Ascending aorta (tissue), 2 donors: ENCODE data around the gene S100A14. TPM values are rescaled to one million over a fixed set of nuclear protein-coding genes. Genes with fewer than 3 reads are reported as not detected.

ENCODE experiments used
- DNase-seq, 2 donors: peaks; one replicate each; pipeline ENCODE4 v3.0.0-alpha.2; 2019; ENCODE audit warnings: low spot score in 2 of 2
- H3K27ac ChIP-seq, 2 donors: fragments of 200-600 bp; sonication (generic); one replicate each; pipeline ENCODE4 v1.5.1; 2016 to 2017; ENCODE audit warnings: mild to moderate bottlenecking in 1 of 2
- H3K27me3 ChIP-seq: fragments of 200-600 bp; sonication (generic); one replicate; pipeline ENCODE4 v1.5.1; 2017
- H3K36me3 ChIP-seq, 2 donors: fragments of 200-600 bp; sonication (generic); one replicate each; pipeline ENCODE4 v1.5.1; 2016
- H3K4me1 ChIP-seq, 2 donors: fragments of 200-600 bp; sonication (generic); one replicate each; pipeline ENCODE4 v1.5.1; 2016 to 2017; ENCODE audit warnings: mild to moderate bottlenecking in 1 of 2
- H3K4me3 ChIP-seq, 2 donors: fragments of 200-600 bp; sonication (generic); one replicate each; pipeline ENCODE4 v1.5.1; 2016 to 2017; ENCODE audit warnings: mild to moderate bottlenecking in 1 of 2
- H3K9me3 ChIP-seq, 2 donors: fragments of 200-600 bp; sonication (generic); one replicate each; pipeline ENCODE4 v1.5.1; 2016
- CTCF ChIP-seq, 3 experiments: fragments of 200-600 bp in 2 of 3; fragments of 450-650 bp in 1 of 3; sonication (generic) in 2 of 3; IDR thresholded peaks; one replicate each; pipeline ENCODE4 v1.5.1; 2016 to 2019; ENCODE audit warnings: antibody characterized with exemption in 3 of 3, mild to moderate bottlenecking in 1 of 3, moderate library complexity in 1 of 3
- intact Hi-C: fragments of 100-400 bp; cut with DNase I; formaldehyde crosslinking; loops from one replicate; pipeline ENCODE4 v1.15.1; 2023
- total RNA-seq: library from RNA; depleted of rRNA; stranded (reverse); fragments of >200 nt; gene quantifications from one replicate; pipeline ENCODE4 v1.1.0, GENCODE V29; 2016

The S100A14 gene
- total RNA-seq, 1 donor from 2014 or later: 1.5 TPM

DNA sequence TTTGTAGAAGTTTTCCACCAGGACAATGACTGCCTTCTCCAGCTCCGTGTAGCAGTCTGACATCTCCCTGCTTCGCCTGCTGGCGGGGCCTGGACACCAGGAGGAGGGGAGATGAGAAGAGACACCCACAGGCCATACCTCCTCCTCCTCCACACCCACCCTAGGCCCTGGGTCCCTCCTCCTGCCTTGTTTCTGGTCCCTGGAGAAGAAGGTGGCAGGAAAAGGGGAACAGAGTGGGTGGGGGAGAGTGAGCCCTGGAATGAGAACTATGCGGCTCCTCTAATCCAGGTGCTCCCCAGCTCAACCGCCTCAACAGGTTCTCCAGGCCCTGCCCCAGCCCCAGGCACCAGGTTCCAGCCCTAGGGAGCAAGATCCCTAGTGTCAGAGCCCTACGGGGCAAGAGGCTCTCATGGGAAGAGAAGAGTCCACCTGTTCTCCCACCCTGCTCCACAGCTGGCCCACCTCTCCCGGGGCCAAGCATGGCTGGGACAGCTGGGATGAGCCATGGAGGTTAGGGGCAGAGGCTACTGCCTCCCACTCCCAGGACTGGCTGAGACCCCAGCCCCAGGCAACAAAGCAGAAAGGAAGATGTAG, 7.9 kb downstream of the S100A14 start:
- intact Hi-C loops: loop anchor here (2.0 kb wide), 1 partner anchor 27 kb away; the partner anchor contains the start of gene CHTOP
- Histone ChIP-seq H3K9me3 (no peaks in the 10 kb centered on the region), H3K27me3 (no peaks in the 10 kb centered on the region), H3K27ac (peak overlapping the region; percentile 90 to 96), H3K4me1 (peaks cover 7 to 36% of the 10 kb centered on the region in 2 donors), H3K4me3 (peak overlapping the region; percentile 41 to 75), H3K36me3 (peaks cover 14 to 26% of the 10 kb centered on the region in 2 donors)
- no peak for TF ChIP-seq CTCF (IDR thresholded peaks at IDR 0.05)
- no peak for DNase-seq

GRCh38 chr1:153607381-153607780, 8.7 kb downstream of the S100A14 start:
- peaks cover 14 to 26% of the 10 kb centered on the region in 2 donors for H3K36me3 ChIP-seq
- no peaks in the 10 kb centered on the region for H3K27me3 ChIP-seq
- no peak for TF ChIP-seq CTCF (IDR thresholded peaks at IDR 0.05)
- H3K4me3 ChIP-seq: no peak overlapping the region
- no peaks in the 10 kb centered on the region for H3K9me3 ChIP-seq
- intact Hi-C loops: no loop called here
- DNase-seq: no peak
- peaks cover 7 to 34% of the 10 kb centered on the region in 2 donors for H3K4me1 ChIP-seq
- peak overlapping the region; percentile 90 to 96 for H3K27ac ChIP-seq

- intact Hi-C loops: no loop called here
- DNase-seq: peak in 1 of 2 donors; percentile 19
- H3K36me3 ChIP-seq: peaks cover 14 to 26% of the 10 kb centered on the region in 2 donors
- no peaks in the 10 kb centered on the region for H3K9me3 ChIP-seq
- peaks cover 7 to 33% of the 10 kb centered on the region in 2 donors for H3K4me1 ChIP-seq
- no peak for TF ChIP-seq CTCF (IDR thresholded peaks at IDR 0.05)
- no peak overlapping the region for H3K27ac ChIP-seq
- no peaks in the 10 kb centered on the region for H3K27me3 ChIP-seq
- no peak overlapping the region for H3K4me3 ChIP-seq
Observed at GRCh38 chr1:153606194-153606593, 9.9 kb downstream of the S100A14 start.

- DNase-seq: no peak
- no peaks in the 10 kb centered on the region for H3K9me3 ChIP-seq
- peaks cover 0 to 4% of the 10 kb centered on the region in 2 donors for H3K4me1 ChIP-seq
- no peak overlapping the region for H3K27ac ChIP-seq
- intact Hi-C loops: no loop called here
- no peaks in the 10 kb centered on the region for H3K27me3 ChIP-seq
- H3K36me3 ChIP-seq: peaks cover 13 to 25% of the 10 kb centered on the region in 2 donors
- H3K4me3 ChIP-seq: no peak overlapping the region
- no peak for TF ChIP-seq CTCF (IDR thresholded peaks at IDR 0.05)
Observed at GRCh38 chr1:153602749-153603148, 13.4 kb downstream of the S100A14 start.

DNA sequence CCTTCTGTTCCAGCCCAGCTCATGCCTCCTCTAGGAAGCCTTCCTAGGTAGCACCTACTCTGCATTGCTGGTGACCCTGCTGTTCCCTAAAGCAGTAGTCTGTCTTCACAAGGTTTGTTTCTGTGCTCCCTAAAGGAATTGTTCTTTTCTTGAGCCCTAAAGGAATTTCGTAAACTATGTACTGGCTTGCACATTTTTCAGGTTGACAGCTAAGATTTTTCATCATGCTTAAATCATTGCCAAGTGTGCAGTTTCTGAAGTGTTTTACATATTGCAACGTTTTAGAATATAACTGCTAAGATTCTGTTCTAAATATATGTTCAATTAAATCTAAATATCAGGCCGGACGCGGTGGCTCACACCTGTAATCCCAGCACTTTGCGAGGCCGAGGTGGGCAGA, 16.3 kb downstream of the S100A14 start:
- H3K4me3 ChIP-seq: no peak overlapping the region
- no peak overlapping the region for H3K27ac ChIP-seq
- no peaks in the 10 kb centered on the region for H3K36me3 ChIP-seq
- no peaks in the 10 kb centered on the region for H3K9me3 ChIP-seq
- TF ChIP-seq CTCF (IDR thresholded peaks at IDR 0.05): no peak
- no peaks in the 10 kb centered on the region for H3K27me3 ChIP-seq
- intact Hi-C loops: no loop called here
- no peaks in the 10 kb centered on the region for H3K4me1 ChIP-seq
- DNase-seq: no peak
